Measurements from ENCODE around the gene BNC2.

BNC2 gene

DNA sequence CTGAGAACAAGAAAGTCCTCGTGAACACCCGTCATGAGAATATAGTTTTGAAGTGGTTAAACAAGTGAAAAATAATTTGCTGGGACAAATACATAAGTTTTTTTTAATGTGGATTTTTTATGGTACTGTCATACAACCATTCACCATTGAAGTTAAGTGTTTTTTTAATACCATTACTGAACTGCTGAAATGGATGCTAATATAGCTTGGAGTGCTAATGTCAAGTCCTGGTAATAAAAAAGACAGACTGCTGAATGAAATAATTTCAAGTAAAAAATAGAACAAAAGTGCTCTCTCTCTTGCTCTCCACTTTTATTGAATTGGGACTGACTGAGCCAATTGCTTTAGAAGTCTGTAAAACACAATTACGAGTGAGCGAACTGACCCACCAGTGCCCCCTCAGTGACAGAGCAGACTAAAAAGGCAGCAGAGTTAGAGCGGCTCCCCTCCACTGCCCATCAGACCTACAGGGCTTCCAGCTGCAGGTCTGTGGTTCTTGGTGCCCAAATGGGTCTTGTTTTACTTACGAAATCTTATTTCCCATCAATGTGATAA is 442.5 kb downstream of the BNC2 start:
- TF ChIP-seq, protein P1, sequence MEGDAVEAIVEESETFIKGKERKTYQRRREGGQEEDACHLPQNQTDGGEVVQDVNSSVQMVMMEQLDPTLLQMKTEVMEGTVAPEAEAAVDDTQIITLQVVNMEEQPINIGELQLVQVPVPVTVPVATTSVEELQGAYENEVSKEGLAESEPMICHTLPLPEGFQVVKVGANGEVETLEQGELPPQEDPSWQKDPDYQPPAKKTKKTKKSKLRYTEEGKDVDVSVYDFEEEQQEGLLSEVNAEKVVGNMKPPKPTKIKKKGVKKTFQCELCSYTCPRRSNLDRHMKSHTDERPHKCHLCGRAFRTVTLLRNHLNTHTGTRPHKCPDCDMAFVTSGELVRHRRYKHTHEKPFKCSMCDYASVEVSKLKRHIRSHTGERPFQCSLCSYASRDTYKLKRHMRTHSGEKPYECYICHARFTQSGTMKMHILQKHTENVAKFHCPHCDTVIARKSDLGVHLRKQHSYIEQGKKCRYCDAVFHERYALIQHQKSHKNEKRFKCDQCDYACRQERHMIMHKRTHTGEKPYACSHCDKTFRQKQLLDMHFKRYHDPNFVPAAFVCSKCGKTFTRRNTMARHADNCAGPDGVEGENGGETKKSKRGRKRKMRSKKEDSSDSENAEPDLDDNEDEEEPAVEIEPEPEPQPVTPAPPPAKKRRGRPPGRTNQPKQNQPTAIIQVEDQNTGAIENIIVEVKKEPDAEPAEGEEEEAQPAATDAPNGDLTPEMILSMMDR (IDR thresholded peaks at IDR 0.05; ENCODE audit: low read depth, low read length): no peak
- no peak for DNase-seq (ENCODE audit: extremely low read depth, low read depth)

DNA sequence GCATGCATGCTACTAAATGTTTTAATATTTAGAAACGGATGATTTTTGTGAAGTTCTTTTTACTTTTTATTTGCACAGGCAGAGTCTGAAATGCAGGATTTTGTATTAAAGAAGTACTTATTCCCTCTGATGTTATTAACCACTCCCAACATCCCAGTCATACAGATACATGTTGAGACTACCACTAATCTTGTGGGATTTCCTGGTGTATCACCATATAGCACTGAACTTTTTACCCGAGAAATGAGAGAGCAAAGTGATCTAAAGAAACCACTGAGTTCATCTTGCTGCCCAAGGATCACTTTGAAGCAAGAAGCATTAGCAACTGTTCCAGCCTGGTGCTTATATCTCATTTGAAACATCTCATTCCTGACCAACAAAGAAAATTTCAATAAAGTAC is 443.8 kb downstream of the BNC2 start:
- DNase-seq (ENCODE audit: extremely low read depth, low read depth): no peak
- TF ChIP-seq, protein P1 (IDR thresholded peaks at IDR 0.05; ENCODE audit: low read depth, low read length): no peak

DNA sequence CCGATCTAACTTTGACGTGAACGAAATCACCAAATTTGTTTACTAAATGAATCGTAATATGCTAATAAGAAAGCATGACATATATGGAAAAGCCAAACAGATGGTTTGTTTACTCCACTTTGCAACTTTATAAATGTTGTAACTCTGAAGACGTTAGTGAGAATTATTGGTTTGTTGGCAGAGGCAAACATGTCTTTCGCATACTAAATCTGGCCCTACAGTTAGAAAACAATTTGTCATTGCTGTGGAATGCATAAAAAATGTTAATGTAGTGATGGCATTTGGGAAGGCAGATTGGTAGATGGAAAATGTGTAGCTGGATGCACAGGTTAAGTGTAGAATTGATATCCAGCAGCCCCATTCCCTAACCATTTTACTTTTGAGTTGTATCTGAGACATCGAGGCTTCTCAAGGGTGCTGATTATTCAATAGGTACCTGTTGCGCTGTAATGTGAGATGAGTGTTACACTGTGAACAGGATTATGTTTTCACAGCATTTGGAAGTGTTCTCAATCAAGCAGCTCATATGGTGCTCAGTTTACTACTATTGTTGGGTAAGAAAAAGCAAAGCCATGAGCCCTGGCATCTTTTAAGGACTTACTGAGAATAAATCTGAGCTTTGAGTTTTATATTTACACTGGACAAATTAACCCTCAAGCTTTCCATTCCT is 444.8 kb downstream of the BNC2 start:
- DNase-seq (ENCODE audit: extremely low read depth, low read depth): no peak
- TF ChIP-seq, protein P1 (IDR thresholded peaks at IDR 0.05; ENCODE audit: low read depth, low read length): no peak

DNA sequence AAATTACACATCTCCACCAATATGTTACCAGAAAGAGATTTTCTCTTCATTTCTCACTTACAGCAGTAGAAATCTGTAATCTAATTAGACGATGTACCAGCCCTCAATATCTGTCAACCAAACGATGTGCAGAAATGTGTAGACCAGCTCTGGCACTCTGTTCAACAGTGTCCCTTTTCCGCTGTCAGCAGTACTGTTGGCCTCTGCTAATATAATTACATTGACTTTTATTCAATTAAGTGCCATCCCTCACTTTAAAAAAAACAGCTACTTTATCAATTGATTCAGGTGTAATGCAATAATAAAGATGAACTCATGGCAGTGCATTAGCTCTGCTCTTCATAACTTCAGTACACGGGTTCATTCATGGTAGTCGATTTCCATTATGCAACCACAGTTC is 448.4 kb downstream of the BNC2 start:
- DNase-seq (ENCODE audit: extremely low read depth, low read depth): no peak
- TF ChIP-seq, protein P1 (IDR thresholded peaks at IDR 0.05; ENCODE audit: low read depth, low read length): no peak

DNA sequence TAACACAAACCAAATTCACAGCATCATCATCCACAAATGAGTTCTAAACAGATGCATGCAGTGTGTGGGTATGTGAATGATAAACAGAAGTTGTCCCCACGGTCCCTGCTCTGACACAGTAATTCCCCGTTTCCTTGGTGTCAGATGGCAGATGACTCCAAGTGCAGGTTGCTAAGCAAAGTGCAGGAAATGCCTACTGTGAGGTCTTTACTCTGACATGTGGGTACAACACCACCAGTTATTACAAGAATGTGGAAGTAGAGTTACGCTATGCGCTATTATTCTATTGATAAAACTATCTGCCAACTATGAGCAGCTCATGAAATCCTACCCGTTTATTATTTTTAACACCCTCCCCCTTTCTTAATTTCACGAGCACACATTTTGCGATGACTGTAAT is 448.9 kb downstream of the BNC2 start:
- TF ChIP-seq, protein P1 (IDR thresholded peaks at IDR 0.05; ENCODE audit: low read depth, low read length): no peak
- DNase-seq (ENCODE audit: extremely low read depth, low read depth): no peak

DNA sequence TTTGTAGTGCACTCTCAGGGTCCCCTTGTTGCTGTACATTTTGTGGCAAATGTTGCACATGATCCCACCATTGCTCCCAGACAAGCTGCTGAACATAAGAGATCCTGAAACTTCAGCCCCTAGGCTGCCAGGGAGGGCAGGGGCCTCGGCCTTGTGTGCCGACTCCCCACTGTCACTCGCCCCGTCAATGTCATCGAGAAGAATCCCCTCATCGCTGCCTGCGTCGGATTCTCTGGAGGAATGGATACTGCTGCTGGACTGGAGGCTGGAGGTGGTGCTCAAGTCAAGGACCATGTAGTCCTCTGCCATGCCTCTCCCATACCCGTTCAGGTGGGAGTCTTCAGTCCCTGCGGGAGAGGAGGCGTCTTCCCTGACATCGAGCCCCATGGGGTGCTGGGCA is 451.3 kb downstream of the BNC2 start:
- DNase-seq (ENCODE audit: extremely low read depth, low read depth): no peak

DNA sequence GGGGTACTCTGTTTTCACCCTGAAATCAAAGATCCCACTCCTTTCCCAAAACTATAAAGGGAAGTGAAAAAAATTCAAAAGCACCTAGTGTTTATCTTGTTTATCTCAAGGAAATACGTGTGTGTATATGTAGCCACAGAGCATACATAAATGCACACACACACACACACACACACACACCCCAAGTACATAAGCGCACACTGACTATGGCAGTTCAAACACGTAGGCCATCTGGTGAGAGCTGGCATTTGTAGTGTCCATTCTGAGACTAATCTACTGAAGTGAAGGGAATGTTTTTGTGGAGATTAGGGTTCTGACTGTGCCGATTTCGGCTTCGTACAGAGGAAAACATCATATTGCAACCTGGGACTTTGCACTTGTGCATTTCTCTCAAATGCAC is 451.7 kb downstream of the BNC2 start:
- TF ChIP-seq, protein P1 (IDR thresholded peaks at IDR 0.05; ENCODE audit: low read depth, low read length): no peak
- DNase-seq (ENCODE audit: extremely low read depth, low read depth): no peak

More for the DNA sequence above, 451.3 kb downstream of the BNC2 start:
- TF ChIP-seq, protein P1 (IDR thresholded peaks at IDR 0.05; ENCODE audit: low read depth, low read length): no peak
